HepG2 (cell line): Measurements from ENCODE around the gene ACOX3. TPM values are rescaled to one million over a fixed set of nuclear protein-coding genes. Genes with fewer than 3 reads are reported as not detected.
A peak's percentile ranks its signal among the peaks of the same experiment; 100 is the strongest.

ENCODE experiments used
- HMG20B ChIP-seq: conservative IDR thresholded peaks from 2 replicates; pipeline ENCODE4 v1.6.1; 2016; ENCODE audit warnings: missing genetic modification reagents, missing compliant biosample characterization
- KLF15 ChIP-seq: sonication (generic); formaldehyde crosslinking; IDR thresholded peaks from 2 replicates; pipeline ENCODE4 v1.8.1; 2023; ENCODE audit warnings: borderline replicate concordance, mild to moderate bottlenecking, inconsistent platforms, missing genetic modification reagents, mixed read lengths
- NCOA2 ChIP-seq: sonication (generic); formaldehyde crosslinking; IDR thresholded peaks from 2 replicates; pipeline ENCODE4 v1.8.0; 2022; ENCODE audit warnings: inconsistent platforms
- TBX3 ChIP-seq: fragments of 450-650 bp; IDR thresholded peaks from 2 replicates; pipeline ENCODE4 v1.6.1; 2017; ENCODE audit warnings: antibody characterized with exemption, mild to moderate bottlenecking, inconsistent platforms, borderline replicate concordance
- THAP7 ChIP-seq: sonication (generic); formaldehyde crosslinking; IDR thresholded peaks from 2 replicates; pipeline ENCODE4 v1.8.1; 2023; ENCODE audit warnings: mild to moderate bottlenecking, missing genetic modification reagents
- ZNF234 ChIP-seq: sonication (generic); formaldehyde crosslinking; conservative IDR thresholded peaks from 2 replicates; pipeline ENCODE4 v1.5.1; 2020; ENCODE audit warnings: mild to moderate bottlenecking, missing genetic modification reagents
- ZNF354B ChIP-seq: sonication (generic); formaldehyde crosslinking; IDR thresholded peaks from 2 replicates; pipeline ENCODE4 v1.8.0; 2022; ENCODE audit warnings: mild to moderate bottlenecking, missing genetic modification reagents
- ZNF362 ChIP-seq: sonication (generic); formaldehyde crosslinking; IDR thresholded peaks from 2 replicates; pipeline ENCODE4 v1.4.0; 2020; ENCODE audit warnings: missing genetic modification reagents, mild to moderate bottlenecking, borderline replicate concordance
- ZNF792 ChIP-seq: IDR thresholded peaks from 2 replicates; pipeline ENCODE4 v1.6.1; 2016
- polyA plus RNA-seq, 8 experiments: library from polyadenylated mRNA; depleted of rRNA in 3 of 8; stranded (reverse) in 7 of 8; unstranded in 1 of 8; fragments of >200 nt; fragmentation: Illumina TruSeq in 4 of 8; extraction: Trizol in 4 of 8; gene quantifications; 2 replicates each; pipeline versions ENCODE4 v1.2.1 to v1.2.3, GENCODE V29; 2011 to 2016; ENCODE audit warnings: low read depth in 4 of 8, missing spikeins in 1 of 8, mixed read lengths in 1 of 8; ENCODE audit not compliant: insufficient read depth in 1 of 8
- total RNA-seq, 5 experiments: library from RNA; depleted of rRNA; stranded (reverse); fragments of >200 nt; fragmentation: Illumina TruSeq; extraction: Trizol; gene quantifications; 2 replicates each; pipeline ENCODE4 v1.2.3, GENCODE V29; 2016; ENCODE audit warnings: low read depth in 1 of 5
- TF ChIP-seq, protein P1 (sequence below): sonication (generic); formaldehyde crosslinking; IDR thresholded peaks from 2 replicates; pipeline ENCODE4 v1.5.0; 2020; ENCODE audit warnings: mild to moderate bottlenecking, missing genetic modification reagents
- TF ChIP-seq, protein P2 (sequence below): sonication (generic); formaldehyde crosslinking; IDR thresholded peaks from 2 replicates; pipeline ENCODE4 v1.4.0; 2020; ENCODE audit warnings: missing genetic modification reagents
- TF ChIP-seq, protein P3 (sequence below): sonication (generic); formaldehyde crosslinking; IDR thresholded peaks from one replicate; pipeline ENCODE4 v1.5.1; 2020; ENCODE audit warnings: mild to moderate bottlenecking, missing genetic modification reagents; ENCODE audit errors: not compliant biosample characterization

ACOX3 gene
- total and polyA plus RNA-seq, 2 of the 13 experiments (the other 11 are each of a cell fraction or from before 2014, with no cell fraction given): 4.2 to 17.8 TPM

GRCh38 chr4:8440492-8441311, at the start of gene ACOX3, which contains the start of gene TRMT44 (continued):
- TF ChIP-seq NCOA2 (CRISPR knock-in tag): peak; percentile 46; the same call in 1 of the 2 replicates
- TF ChIP-seq, protein P1, sequence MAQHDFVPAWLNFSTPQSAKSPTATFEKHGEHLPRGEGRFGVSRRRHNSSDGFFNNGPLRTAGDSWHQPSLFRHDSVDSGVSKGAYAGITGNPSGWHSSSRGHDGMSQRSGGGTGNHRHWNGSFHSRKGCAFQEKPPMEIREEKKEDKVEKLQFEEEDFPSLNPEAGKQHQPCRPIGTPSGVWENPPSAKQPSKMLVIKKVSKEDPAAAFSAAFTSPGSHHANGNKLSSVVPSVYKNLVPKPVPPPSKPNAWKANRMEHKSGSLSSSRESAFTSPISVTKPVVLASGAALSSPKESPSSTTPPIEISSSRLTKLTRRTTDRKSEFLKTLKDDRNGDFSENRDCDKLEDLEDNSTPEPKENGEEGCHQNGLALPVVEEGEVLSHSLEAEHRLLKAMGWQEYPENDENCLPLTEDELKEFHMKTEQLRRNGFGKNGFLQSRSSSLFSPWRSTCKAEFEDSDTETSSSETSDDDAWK (CRISPR knock-in tag): no peak
- TF ChIP-seq ZNF362 (CRISPR knock-in tag): peak; percentile 39; the same call in 1 of the 2 replicates
- TF ChIP-seq HMG20B (CRISPR knock-in tag): no peak
- no peak; the same call in 1 of the 2 replicates for TF ChIP-seq THAP7 (CRISPR knock-in tag)
- TF ChIP-seq ZNF354B (CRISPR knock-in tag): no peak
- TF ChIP-seq ZNF792 (CRISPR knock-in tag): peak; percentile 35; the same call in 1 of the 2 replicates
- TF ChIP-seq, protein P2, sequence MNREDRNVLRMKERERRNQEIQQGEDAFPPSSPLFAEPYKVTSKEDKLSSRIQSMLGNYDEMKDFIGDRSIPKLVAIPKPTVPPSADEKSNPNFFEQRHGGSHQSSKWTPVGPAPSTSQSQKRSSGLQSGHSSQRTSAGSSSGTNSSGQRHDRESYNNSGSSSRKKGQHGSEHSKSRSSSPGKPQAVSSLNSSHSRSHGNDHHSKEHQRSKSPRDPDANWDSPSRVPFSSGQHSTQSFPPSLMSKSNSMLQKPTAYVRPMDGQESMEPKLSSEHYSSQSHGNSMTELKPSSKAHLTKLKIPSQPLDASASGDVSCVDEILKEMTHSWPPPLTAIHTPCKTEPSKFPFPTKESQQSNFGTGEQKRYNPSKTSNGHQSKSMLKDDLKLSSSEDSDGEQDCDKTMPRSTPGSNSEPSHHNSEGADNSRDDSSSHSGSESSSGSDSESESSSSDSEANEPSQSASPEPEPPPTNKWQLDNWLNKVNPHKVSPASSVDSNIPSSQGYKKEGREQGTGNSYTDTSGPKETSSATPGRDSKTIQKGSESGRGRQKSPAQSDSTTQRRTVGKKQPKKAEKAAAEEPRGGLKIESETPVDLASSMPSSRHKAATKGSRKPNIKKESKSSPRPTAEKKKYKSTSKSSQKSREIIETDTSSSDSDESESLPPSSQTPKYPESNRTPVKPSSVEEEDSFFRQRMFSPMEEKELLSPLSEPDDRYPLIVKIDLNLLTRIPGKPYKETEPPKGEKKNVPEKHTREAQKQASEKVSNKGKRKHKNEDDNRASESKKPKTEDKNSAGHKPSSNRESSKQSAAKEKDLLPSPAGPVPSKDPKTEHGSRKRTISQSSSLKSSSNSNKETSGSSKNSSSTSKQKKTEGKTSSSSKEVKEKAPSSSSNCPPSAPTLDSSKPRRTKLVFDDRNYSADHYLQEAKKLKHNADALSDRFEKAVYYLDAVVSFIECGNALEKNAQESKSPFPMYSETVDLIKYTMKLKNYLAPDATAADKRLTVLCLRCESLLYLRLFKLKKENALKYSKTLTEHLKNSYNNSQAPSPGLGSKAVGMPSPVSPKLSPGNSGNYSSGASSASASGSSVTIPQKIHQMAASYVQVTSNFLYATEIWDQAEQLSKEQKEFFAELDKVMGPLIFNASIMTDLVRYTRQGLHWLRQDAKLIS (CRISPR knock-in tag): no peak
- TF ChIP-seq KLF15 (CRISPR knock-in tag): no peak
- no peak for TF ChIP-seq TBX3
- no peak for TF ChIP-seq ZNF234 (CRISPR knock-in tag)
- TF ChIP-seq, protein P3, sequence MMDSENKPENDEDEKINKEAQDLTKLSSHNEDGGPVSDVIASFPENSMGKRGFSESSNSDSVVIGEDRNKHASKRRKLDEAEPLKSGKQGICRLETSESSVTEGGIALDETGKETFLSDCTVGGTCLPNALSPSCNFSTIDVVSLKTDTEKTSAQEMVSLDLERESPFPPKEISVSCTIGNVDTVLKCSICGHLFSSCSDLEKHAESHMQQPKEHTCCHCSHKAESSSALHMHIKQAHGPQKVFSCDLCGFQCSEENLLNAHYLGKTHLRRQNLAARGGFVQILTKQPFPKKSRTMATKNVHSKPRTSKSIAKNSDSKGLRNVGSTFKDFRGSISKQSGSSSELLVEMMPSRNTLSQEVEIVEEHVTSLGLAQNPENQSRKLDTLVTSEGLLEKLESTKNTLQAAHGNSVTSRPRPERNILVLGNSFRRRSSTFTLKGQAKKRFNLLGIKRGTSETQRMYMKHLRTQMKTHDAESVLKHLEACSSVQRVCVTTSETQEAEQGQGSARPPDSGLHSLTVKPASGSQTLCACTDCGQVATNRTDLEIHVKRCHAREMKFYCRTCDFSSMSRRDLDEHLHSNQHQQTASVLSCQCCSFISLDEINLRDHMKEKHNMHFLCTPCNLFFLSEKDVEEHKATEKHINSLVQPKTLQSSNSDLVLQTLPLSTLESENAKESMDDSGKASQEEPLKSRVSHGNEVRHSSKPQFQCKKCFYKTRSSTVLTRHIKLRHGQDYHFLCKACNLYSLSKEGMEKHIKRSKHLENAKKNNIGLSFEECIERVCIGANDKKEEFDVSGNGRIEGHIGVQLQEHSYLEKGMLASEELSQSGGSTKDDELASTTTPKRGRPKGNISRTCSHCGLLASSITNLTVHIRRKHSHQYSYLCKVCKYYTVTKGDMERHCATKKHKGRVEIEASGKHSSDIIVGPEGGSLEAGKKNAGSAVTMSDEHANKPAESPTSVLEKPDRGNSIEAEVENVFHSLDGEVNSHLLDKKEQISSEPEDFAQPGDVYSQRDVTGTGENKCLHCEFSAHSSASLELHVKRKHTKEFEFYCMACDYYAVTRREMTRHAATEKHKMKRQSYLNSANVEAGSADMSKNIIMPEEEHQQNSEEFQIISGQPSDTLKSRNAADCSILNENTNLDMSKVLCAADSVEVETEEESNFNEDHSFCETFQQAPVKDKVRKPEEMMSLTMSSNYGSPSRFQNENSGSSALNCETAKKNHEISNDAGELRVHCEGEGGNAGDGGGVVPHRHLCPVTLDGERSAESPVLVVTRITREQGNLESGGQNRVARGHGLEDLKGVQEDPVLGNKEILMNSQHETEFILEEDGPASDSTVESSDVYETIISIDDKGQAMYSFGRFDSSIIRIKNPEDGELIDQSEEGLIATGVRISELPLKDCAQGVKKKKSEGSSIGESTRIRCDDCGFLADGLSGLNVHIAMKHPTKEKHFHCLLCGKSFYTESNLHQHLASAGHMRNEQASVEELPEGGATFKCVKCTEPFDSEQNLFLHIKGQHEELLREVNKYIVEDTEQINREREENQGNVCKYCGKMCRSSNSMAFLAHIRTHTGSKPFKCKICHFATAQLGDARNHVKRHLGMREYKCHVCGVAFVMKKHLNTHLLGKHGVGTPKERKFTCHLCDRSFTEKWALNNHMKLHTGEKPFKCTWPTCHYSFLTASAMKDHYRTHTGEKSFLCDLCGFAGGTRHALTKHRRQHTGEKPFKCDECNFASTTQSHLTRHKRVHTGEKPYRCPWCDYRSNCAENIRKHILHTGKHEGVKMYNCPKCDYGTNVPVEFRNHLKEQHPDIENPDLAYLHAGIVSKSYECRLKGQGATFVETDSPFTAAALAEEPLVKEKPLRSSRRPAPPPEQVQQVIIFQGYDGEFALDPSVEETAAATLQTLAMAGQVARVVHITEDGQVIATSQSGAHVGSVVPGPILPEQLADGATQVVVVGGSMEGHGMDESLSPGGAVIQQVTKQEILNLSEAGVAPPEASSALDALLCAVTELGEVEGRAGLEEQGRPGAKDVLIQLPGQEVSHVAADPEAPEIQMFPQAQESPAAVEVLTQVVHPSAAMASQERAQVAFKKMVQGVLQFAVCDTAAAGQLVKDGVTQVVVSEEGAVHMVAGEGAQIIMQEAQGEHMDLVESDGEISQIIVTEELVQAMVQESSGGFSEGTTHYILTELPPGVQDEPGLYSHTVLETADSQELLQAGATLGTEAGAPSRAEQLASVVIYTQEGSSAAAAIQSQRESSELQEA (CRISPR knock-in tag): no peak
